Mesothelial cell of epicardium (in vitro differentiated cells): ENCODE results near the gene PDE6A. TPM values are rescaled to one million over a fixed set of nuclear protein-coding genes. Genes with fewer than 3 reads are reported as not detected.

Experiments used
- DNase-seq, 2 experiments: peaks; one replicate each; pipeline ENCODE4 v3.0.0; 2021; ENCODE audit warnings: low spot score in 2 of 2; ENCODE audit not compliant: unreplicated experiment in 2 of 2
- H3K27ac Mint-ChIP-seq: 2 replicates; pipeline ENCODE4 v1.8.0; 2021; ENCODE audit warnings: mixed read lengths
- H3K27me3 Mint-ChIP-seq: 2 replicates; pipeline ENCODE4 v1.8.0; 2021; ENCODE audit warnings: low read depth, mixed read lengths
- H3K36me3 Mint-ChIP-seq: 2 replicates; pipeline ENCODE4 v1.8.0; 2021; ENCODE audit warnings: mixed read lengths
- H3K4me1 Mint-ChIP-seq: 2 replicates; pipeline ENCODE4 v1.8.0; 2021; ENCODE audit warnings: mixed read lengths
- H3K4me3 Mint-ChIP-seq: 2 replicates; pipeline ENCODE4 v1.8.0; 2021; ENCODE audit warnings: mild to moderate bottlenecking, moderate library complexity, mixed read lengths
- H3K9me3 Mint-ChIP-seq: 2 replicates; pipeline ENCODE4 v1.8.0; 2021; ENCODE audit warnings: mixed read lengths
- total RNA-seq: library from RNA; stranded (reverse); gene quantifications from 3 replicates; pipeline ENCODE4 v1.2.1, GENCODE V29; 2021
- TF ChIP-seq, protein P1 (sequence below): fragments of 200-600 bp; sonication (generic); IDR thresholded peaks from one replicate; pipeline ENCODE4 v1.5.0; 2021; ENCODE audit warnings: antibody characterized with exemption; ENCODE audit not compliant: unreplicated experiment

The PDE6A gene
- total RNA-seq, 1 donor from 2014 or later: 0.18 TPM

DNA sequence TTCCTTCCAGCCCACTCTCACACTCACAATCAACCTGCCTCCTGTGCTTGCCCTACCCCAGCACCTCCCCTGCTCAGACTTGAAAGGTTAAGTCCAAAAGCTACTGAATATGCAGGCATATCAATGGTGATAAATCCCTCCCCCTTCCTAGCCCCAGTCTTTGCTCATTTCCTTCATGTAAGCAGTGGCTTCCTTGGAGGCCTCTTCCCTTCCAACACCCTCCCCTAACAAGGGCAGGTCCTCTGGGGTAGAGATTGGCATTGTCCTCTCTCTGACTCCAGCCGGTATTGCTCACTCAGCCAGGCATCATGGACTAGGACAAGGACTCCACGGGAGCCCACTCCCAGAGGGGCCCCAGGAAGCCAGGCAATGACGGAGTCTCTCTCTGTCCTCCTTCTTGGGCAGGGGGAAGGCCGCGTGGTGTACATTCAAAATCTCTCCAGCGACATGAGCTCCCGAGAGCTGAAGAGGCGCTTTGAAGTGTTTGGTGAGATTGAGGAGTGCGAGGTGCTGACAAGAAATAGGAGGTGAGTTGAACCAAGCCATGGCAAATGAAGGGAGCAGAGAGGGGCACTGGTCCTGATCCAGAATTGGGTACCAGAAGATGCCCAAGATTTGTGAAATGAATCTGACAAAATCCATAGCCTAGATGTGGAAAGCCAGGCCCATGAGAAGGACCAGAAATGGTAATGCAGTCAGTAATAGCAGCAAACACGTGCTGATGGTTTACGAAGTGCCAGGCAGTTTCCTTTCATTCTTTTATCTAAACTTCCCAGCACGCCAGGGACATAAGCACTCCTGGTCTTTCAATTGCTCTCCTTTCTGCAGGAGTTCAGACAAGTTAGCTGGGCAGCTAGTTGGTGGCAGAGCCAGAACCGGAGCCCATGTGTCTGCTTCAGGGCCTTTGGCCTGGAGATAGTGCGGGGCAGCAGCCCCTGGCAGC is 102.5 kb downstream of the PDE6A start:
- Mint-ChIP-seq H3K36me3 (no peaks in the 10 kb centered on the region), H3K27me3 (peaks cover 3% of the 10 kb centered on the region), H3K4me3 (no peak overlapping the region), H3K4me1 (no peaks in the 10 kb centered on the region), H3K27ac (no peak overlapping the region), H3K9me3 (no peaks in the 10 kb centered on the region)
- TF ChIP-seq, protein P1, sequence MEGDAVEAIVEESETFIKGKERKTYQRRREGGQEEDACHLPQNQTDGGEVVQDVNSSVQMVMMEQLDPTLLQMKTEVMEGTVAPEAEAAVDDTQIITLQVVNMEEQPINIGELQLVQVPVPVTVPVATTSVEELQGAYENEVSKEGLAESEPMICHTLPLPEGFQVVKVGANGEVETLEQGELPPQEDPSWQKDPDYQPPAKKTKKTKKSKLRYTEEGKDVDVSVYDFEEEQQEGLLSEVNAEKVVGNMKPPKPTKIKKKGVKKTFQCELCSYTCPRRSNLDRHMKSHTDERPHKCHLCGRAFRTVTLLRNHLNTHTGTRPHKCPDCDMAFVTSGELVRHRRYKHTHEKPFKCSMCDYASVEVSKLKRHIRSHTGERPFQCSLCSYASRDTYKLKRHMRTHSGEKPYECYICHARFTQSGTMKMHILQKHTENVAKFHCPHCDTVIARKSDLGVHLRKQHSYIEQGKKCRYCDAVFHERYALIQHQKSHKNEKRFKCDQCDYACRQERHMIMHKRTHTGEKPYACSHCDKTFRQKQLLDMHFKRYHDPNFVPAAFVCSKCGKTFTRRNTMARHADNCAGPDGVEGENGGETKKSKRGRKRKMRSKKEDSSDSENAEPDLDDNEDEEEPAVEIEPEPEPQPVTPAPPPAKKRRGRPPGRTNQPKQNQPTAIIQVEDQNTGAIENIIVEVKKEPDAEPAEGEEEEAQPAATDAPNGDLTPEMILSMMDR: no peak
- no peak for DNase-seq

DNA sequence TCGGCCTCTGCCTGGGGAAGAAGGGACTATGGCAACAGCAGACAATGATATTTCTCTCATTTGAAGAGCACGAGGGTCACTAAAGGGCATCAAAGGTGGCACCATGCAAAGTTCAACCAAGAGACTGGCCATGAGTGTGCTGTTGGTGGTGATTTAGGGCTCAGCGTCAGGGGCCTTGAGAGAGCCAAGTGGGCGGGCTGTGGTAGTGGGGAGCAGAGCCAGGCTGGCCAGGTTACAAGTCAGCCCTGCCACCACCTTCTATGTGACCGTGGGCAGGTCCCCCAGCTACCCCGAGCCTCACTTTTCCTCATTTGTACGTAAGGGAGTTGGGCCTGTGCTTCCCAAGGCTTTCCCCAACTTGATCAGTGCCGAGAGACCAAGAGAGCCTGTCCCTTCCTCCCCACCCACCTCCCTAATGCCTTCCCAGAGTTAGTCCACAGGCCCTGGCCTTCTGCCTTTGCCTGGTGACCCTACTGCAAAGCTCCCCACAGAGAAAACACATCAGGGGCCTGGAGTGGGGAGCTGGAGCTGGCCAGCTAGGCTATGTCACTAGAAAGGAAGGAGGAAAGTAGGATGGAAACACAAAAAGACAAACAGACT is 104.3 kb downstream of the PDE6A start:
- no peak overlapping the region for H3K27ac Mint-ChIP-seq

DNA sequence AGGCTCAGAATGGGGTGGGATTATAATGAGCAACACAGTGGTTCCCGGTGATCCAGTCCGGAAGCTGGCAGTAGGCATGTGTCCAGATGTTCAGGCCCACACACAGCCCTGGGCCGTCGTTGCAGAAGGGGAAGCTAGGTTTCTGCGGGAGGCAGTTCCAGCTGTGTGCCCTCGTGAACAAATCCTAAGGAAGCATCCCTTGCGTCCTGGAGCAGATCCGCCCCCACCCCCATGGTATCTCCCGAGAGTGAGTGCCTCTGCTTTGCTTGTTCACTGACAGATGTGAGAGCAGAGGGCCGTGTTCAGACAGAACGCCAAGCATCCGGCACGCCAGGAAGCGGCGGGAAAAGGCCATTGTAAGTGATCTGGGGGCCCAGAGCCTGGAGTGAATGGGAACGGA is 104.8 kb downstream of the PDE6A start:
- peaks cover 6% of the 10 kb centered on the region for H3K27me3 Mint-ChIP-seq
- no peaks in the 10 kb centered on the region for H3K4me1 Mint-ChIP-seq
- H3K9me3 Mint-ChIP-seq: no peaks in the 10 kb centered on the region
- no peak overlapping the region for H3K4me3 Mint-ChIP-seq
- TF ChIP-seq, protein P1: no peak
- no peaks in the 10 kb centered on the region for H3K36me3 Mint-ChIP-seq
- DNase-seq: no peak
- no peak overlapping the region for H3K27ac Mint-ChIP-seq

More for the DNA sequence above, 104.3 kb downstream of the PDE6A start:
- H3K27me3 Mint-ChIP-seq: peaks cover 6% of the 10 kb centered on the region
- TF ChIP-seq, protein P1: no peak
- H3K4me3 Mint-ChIP-seq: no peak overlapping the region
- no peaks in the 10 kb centered on the region for H3K4me1 Mint-ChIP-seq
- DNase-seq: no peak
- no peaks in the 10 kb centered on the region for H3K9me3 Mint-ChIP-seq
- no peaks in the 10 kb centered on the region for H3K36me3 Mint-ChIP-seq

DNA sequence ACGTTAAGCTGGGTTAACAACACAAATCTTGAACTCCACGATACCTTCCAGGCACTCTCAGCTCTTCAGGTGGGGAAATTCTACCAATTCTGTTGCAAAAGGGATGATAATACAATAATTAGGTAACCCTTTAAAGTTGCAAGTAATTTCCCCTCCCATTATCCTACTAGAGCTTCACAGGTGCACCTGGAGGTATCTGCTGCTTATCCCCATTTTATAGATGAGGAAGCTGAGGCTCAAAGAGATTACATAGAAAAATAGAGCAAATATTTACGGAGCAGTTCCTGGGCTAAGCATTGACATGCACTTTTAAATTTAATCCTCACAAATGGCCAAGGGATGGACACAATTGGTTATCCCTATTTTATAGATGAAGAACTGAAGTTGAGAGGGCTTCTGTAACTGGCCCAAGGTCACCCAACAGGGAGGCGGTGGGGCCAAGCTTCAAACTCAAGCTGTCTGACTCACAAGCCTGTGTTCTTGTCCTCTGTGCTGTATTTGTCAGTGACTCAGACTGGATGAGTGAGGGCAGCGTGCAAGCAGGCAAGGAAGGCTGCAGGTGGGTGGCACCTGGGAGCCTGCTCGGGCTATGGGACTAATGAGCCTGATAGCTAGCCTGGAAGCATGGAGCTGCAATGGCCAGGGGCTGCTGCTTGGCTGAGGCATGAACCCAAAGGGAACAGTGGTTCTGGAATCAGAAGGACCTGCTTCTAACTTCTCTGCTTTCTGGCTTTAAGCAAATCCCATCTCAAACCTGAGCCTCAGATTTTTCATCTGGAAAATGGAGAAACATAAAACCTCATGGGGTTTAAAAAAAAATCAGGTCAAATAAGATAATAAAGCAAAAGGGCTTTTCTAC is 105.5 kb downstream of the PDE6A start:
- no peaks in the 10 kb centered on the region for H3K36me3 Mint-ChIP-seq
- H3K27ac Mint-ChIP-seq: no peak overlapping the region
- no peaks in the 10 kb centered on the region for H3K4me1 Mint-ChIP-seq
- no peaks in the 10 kb centered on the region for H3K9me3 Mint-ChIP-seq
- H3K27me3 Mint-ChIP-seq: peaks cover 6% of the 10 kb centered on the region
- H3K4me3 Mint-ChIP-seq: no peak overlapping the region
- TF ChIP-seq, protein P1: no peak
- no peak for DNase-seq

DNA sequence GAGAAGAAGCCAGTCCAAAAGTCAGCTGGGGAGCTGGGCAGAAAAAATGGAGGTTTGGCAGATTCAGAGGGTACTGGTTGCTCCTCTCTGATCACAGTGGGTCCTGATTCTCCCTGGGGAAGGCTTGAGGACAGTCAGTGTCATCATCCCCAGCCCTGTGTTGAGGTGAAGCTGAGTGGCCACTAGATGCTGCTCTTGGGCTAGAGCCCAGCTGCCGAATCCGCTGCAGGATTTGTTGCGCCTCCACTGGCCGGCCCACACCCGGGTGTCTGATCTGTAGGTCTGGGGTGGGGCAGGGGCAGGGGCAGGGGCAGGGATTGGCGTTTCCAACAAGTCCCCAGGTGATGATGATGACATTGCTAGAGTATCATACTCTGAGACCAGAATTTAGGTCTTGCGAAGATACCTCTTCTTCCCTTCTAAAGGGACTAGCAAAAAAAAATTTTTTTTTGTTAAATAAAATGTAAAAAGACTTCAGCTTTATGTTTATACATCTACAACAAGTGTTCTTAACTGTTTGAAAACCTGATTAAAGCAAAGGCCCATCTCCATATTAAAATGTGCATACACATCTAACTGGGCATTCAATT is 106.8 kb downstream of the PDE6A start:
- peak; percentile 42 to 62 for DNase-seq
- Mint-ChIP-seq H3K27me3 (peaks cover 6% of the 10 kb centered on the region), H3K9me3 (no peaks in the 10 kb centered on the region), H3K4me3 (no peak overlapping the region), H3K27ac (no peak overlapping the region), H3K4me1 (no peaks in the 10 kb centered on the region), H3K36me3 (no peaks in the 10 kb centered on the region)
- TF ChIP-seq, protein P1: peak; percentile 56
